Renal cortical epithelial cell (primary cell): ENCODE results near the gene APOE. TPM values are rescaled to one million over a fixed set of nuclear protein-coding genes. Genes with fewer than 3 reads are reported as not detected.
"Not testable (repeated sequence)": the region's sequence is repeated elsewhere in the genome, so short reads cannot be mapped to it uniquely, and the experiment has no call there.

Experiments used
- DNase-seq: peaks from one replicate; pipeline ENCODE4 v3.0.0-alpha.2; 2011; ENCODE audit warnings: low read depth
- total RNA-seq: library from RNA; depleted of rRNA; stranded (reverse); fragments of >200 nt; gene quantifications from 2 replicates; pipeline ENCODE4 v1.2.3, GENCODE V29; 2014

Gene APOE
- total RNA-seq, 1 donor from 2014 or later, result 38.3 TPM

GRCh38 chr19:44884566-44884965, 21.0 kb upstream of the APOE start:
- DNase-seq, result no peak

- no peak for DNase-seq
These were observed 19.5 kb upstream of the APOE start for GRCh38 chr19:44886141-44886540.

GRCh38 chr19:44887648-44888047, 17.9 kb upstream of the APOE start:
- no peak for DNase-seq

- not testable (repeated sequence) for DNase-seq
These were observed 17.3 kb upstream of the APOE start for GRCh38 chr19:44888335-44888734.

GRCh38 chr19:44889830-44890365, 15.7 kb upstream of the APOE start:
- no peak for DNase-seq

- DNase-seq, result peak; percentile 99
These were observed 15.1 kb upstream of the APOE start for GRCh38 chr19:44890366-44891015.

- DNase-seq, result peak; percentile 99
These were observed 14.3 kb upstream of the APOE start, which contains the start of gene TOMM40 for GRCh38 chr19:44891016-44891882. Gene TOMM40 (plus strand): TSS chr19:44891254. CDS start chr19:44891416, 162 bp downstream.

GRCh38 chr19:44892932-44893331, 12.7 kb upstream of the APOE start:
- no peak for DNase-seq

- DNase-seq, result no peak
These were observed 12.1 kb upstream of the APOE start for GRCh38 chr19:44893332-44894051.

- no peak for DNase-seq
These were observed 11.6 kb upstream of the APOE start for GRCh38 chr19:44894052-44894400.

- DNase-seq, result no peak
These were observed 10.7 kb upstream of the APOE start for GRCh38 chr19:44894946-44895345.

GRCh38 chr19:44897835-44898234, 7.8 kb upstream of the APOE start:
- DNase-seq, result no peak

- no peak for DNase-seq
These were observed 5.0 kb upstream of the APOE start for GRCh38 chr19:44900328-44901244.

- no peak for DNase-seq
These were observed 2.4 kb upstream of the APOE start for GRCh38 chr19:44903216-44903601.

- DNase-seq, result no peak
These were observed 1.8 kb upstream of the APOE start for GRCh38 chr19:44903602-44904425.

- no peak for DNase-seq
These were observed 1.1 kb upstream of the APOE start for GRCh38 chr19:44904426-44904994.

GRCh38 chr19:44907613-44908012, 2.0 kb downstream of the APOE start:
- no peak for DNase-seq

GRCh38 chr19:44908074-44908835, 2.7 kb downstream of the APOE start:
- no peak for DNase-seq

- DNase-seq, result no peak
These were observed 3.3 kb downstream of the APOE start for GRCh38 chr19:44908836-44909261.
